Esophagus muscularis mucosa (tissue), 4 donors: ENCODE measurements around the gene CD1E. TPM values are rescaled to one million over a fixed set of nuclear protein-coding genes. Genes with fewer than 3 reads are reported as not detected.

Experiments used
- DNase-seq: peaks from one replicate; pipeline ENCODE4 v3.0.0-alpha.2; 2017; ENCODE audit errors: extremely low spot score
- H3K27ac ChIP-seq, 4 donors: fragments of 200-600 bp; sonication (generic); replicated peaks in 1 of 4; 1 replicate in 3 of 4; 2 replicates in 1 of 4; pipeline ENCODE4 v1.5.1; 2016 to 2019; ENCODE audit warnings: mild to moderate bottlenecking in 1 of 4
- H3K27me3 ChIP-seq, 4 donors: fragments of 200-600 bp; sonication (generic); one replicate each; pipeline versions ENCODE4 v1.5.1 to v1.6.0; 2016 to 2019
- H3K36me3 ChIP-seq, 4 donors: fragments of 200-600 bp; sonication (generic); one replicate each; pipeline ENCODE4 v1.5.1; 2016 to 2019
- H3K4me1 ChIP-seq, 4 donors: fragments of 200-600 bp; sonication (generic); one replicate each; pipeline ENCODE4 v1.5.1; 2016 to 2019
- H3K4me3 ChIP-seq, 4 donors: fragments of 200-600 bp; sonication (generic); 1 replicate in 2 of 4; 2 replicates in 2 of 4; pipeline ENCODE4 v1.5.1; 2016 to 2019; ENCODE audit warnings: mild to moderate bottlenecking in 4 of 4, moderate library complexity in 1 of 4
- H3K9me3 ChIP-seq, 4 donors: fragments of 200-600 bp; sonication (generic); 1 replicate in 3 of 4; 2 replicates in 1 of 4; pipeline ENCODE4 v1.5.1; 2016 to 2019
- EP300 ChIP-seq: sonication (generic); formaldehyde crosslinking; IDR thresholded peaks from one replicate; pipeline ENCODE4 v1.6.1; 2017; ENCODE audit warnings: antibody characterized with exemption
- POLR2A ChIP-seq: fragments of 450-650 bp; IDR thresholded peaks from one replicate; pipeline ENCODE4 v1.6.1; 2017; ENCODE audit warnings: antibody characterized with exemption, moderate library complexity, mild to moderate bottlenecking, low read depth
- POLR2AphosphoS5 ChIP-seq, 2 donors: sonication (generic); formaldehyde crosslinking; IDR thresholded peaks; one replicate each; pipeline ENCODE4 v1.6.1; 2017; ENCODE audit warnings: antibody characterized with exemption in 2 of 2
- WGBS: methylation state at CpG from one replicate; pipeline ENCODE4 v1.1.5; 2018; 5-methylcytosine and 5-hydroxymethylcytosine counted together
- intact Hi-C: fragments of 100-400 bp; cut with DNase I; formaldehyde crosslinking; loops from one replicate; pipeline ENCODE4 v1.15.1; 2023
- total RNA-seq, 4 donors: library from RNA; depleted of rRNA; stranded (reverse); fragments of >200 nt; gene quantifications; one replicate each; pipeline versions ENCODE4 v1.1.0 to v1.2.1, GENCODE V29; 2016
- TF ChIP-seq, protein P1 (sequence below), 3 experiments: fragments of 200-600 bp in 2 of 3; fragments of 450-650 bp in 1 of 3; sonication (generic) in 2 of 3; IDR thresholded peaks; one replicate each; pipeline ENCODE4 v1.5.1; 2017 to 2019; ENCODE audit warnings: antibody characterized with exemption in 3 of 3, mild to moderate bottlenecking in 2 of 3, moderate library complexity in 1 of 3

CD1E gene
- under 1 TPM in 2 of 4 donors, not detected in 2; 0.23 to 0.99 TPM for total RNA-seq

DNA sequence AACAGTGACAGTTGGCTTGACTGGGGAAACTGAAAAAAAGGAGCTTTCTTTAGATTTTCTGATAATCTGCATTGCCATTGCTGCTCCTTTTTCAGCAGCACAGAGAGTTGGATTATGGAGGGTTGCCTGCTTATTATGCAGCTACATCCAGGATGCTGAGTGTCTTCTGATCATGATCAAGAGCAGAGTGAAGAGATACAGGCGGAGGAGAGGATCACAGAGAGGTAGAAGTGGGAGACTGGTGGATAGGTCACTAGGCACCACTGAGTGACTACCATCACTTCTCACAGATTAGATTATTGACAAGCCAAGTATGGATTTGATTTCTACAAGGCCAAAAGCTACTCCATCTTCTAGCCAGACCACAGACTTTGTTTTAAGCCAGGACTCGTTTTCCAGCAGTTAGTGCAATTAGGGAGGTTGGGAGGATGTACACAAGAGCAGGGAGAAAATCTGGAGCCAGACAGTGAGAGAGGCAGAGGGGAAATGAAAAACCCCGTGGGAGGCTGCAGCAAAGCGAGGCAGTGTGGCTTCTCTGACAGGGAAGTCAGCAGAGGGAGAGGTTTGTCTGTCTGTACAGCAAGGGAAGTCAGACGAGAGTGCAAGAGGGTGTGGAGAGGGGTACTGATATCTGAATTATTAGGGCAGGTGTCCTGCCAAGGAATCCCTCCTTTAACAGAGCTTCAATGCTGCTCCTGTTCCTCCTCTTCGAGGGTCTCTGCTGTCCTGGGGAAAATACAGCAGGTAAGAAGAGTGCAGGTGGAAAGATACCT is at the start of gene CD1E:
Gene CD1E (plus strand): TSS at position 592 of the 773 bp plus-strand sequence. CDS start 95 bp downstream, at position 687.
- TF ChIP-seq POLR2AphosphoS5 (IDR thresholded peaks at IDR 0.05) (no peak), POLR2A (no peak), EP300 (no peak)
- TF ChIP-seq, protein P1, sequence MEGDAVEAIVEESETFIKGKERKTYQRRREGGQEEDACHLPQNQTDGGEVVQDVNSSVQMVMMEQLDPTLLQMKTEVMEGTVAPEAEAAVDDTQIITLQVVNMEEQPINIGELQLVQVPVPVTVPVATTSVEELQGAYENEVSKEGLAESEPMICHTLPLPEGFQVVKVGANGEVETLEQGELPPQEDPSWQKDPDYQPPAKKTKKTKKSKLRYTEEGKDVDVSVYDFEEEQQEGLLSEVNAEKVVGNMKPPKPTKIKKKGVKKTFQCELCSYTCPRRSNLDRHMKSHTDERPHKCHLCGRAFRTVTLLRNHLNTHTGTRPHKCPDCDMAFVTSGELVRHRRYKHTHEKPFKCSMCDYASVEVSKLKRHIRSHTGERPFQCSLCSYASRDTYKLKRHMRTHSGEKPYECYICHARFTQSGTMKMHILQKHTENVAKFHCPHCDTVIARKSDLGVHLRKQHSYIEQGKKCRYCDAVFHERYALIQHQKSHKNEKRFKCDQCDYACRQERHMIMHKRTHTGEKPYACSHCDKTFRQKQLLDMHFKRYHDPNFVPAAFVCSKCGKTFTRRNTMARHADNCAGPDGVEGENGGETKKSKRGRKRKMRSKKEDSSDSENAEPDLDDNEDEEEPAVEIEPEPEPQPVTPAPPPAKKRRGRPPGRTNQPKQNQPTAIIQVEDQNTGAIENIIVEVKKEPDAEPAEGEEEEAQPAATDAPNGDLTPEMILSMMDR (IDR thresholded peaks at IDR 0.05): no peak
- H3K27ac ChIP-seq: no peak within 1 kb of the TSS
- no peak within 1 kb of the TSS for H3K4me3 ChIP-seq
- H3K4me1 ChIP-seq: no peaks in the 10 kb centered on the region
- no peak for DNase-seq
- H3K36me3 ChIP-seq: no peaks in the 10 kb centered on the region
- no peaks in the 10 kb centered on the region for H3K9me3 ChIP-seq
- intact Hi-C loops: no loop called here
- 50% methylated on average over 6 of the region's 6 CpGs for WGBS
- no peaks in the 10 kb centered on the region for H3K27me3 ChIP-seq

DNA sequence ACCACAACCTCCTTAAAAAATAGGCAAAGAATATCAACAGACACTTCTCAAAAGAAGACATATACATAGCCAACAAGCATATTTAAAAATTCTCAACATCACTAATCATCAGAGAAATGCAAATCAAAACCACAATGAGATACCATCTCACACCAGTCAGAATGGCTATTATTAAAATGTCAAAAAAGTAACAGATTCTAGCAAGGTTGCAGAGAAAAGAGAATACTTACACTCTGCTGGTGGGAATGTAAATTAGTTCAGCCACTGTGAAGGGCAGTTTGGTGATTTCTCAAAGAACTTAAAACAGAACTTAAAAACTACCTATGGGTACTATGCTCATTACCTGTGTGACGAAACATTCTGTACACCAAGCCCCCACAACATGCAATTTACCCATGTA is 43.1 kb upstream of the CD1E start:
- H3K27ac ChIP-seq: no peak overlapping the region
- H3K9me3 ChIP-seq: peaks cover 0 to 25% (median 18%) of the 10 kb centered on the region in 4 donors
- H3K27me3 ChIP-seq: no peaks in the 10 kb centered on the region
- H3K36me3 ChIP-seq: no peaks in the 10 kb centered on the region
- DNase-seq: no peak
- WGBS: 100% methylated on average over 1 of the region's 1 CpG
- no peak for TF ChIP-seq EP300
- TF ChIP-seq, protein P1 (IDR thresholded peaks at IDR 0.05): no peak
- no peak for TF ChIP-seq POLR2A
- no peak for TF ChIP-seq POLR2AphosphoS5 (IDR thresholded peaks at IDR 0.05)
- intact Hi-C loops: no loop called here
- no peak overlapping the region for H3K4me3 ChIP-seq
- no peaks in the 10 kb centered on the region for H3K4me1 ChIP-seq

DNA sequence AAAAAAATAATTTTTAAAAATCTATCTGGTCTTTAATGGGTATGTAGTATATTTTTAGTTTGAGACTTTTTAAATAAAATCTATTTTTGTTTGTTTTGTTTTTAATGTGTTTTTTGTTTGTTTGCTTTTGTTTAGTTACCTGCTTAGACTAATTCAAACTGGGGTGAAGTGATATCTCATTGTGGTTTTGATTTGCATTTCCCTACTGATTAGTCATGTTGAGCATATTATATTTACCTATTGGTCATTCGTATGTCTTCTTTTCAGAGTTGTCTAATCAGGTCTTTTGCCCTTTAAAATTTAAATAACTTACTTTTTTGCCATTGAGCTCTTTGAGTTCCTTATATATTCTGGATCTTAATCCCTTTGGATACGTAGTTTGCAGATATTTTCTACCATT is 42.6 kb upstream of the CD1E start:
- no peaks in the 10 kb centered on the region for H3K4me1 ChIP-seq
- intact Hi-C loops: no loop called here
- no peaks in the 10 kb centered on the region for H3K27me3 ChIP-seq
- 66% methylated on average over 2 of the region's 2 CpGs for WGBS
- TF ChIP-seq POLR2A (no peak), POLR2AphosphoS5 (IDR thresholded peaks at IDR 0.05) (no peak), EP300 (no peak)
- TF ChIP-seq, protein P1 (IDR thresholded peaks at IDR 0.05): no peak
- no peak overlapping the region for H3K4me3 ChIP-seq
- H3K27ac ChIP-seq: no peak overlapping the region
- H3K36me3 ChIP-seq: no peaks in the 10 kb centered on the region
- H3K9me3 ChIP-seq: peaks cover 0 to 25% (median 18%) of the 10 kb centered on the region in 4 donors
- no peak for DNase-seq

DNA sequence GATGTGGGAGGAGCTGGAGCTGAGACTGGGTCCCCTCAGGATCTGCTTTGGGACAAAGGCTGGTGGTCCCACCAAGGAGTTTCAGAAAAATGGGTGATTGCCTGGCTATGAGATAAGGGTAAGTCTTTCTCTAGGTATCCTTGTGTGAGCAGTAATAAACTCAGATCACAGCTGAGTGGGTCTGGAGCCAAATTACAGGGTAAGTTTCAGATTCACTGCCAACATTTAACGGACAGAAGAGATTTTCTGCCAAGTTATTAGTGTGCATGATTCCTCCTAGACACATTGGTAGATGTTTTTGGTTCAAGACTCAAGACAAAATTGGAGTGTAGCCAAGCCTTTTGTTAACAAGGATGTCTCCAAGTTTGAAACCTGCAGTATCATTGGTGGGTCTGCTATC is 29.8 kb upstream of the CD1E start:
- 50% methylated on average over 1 of the region's 1 CpG for WGBS
- Histone ChIP-seq H3K36me3 (no peaks in the 10 kb centered on the region), H3K4me3 (no peak overlapping the region), H3K27me3 (no peaks in the 10 kb centered on the region), H3K9me3 (peaks cover 0 to 14% (median 3%) of the 10 kb centered on the region in 4 donors), H3K4me1 (no peaks in the 10 kb centered on the region), H3K27ac (no peak overlapping the region)
- DNase-seq: no peak
- intact Hi-C loops: no loop called here
- TF ChIP-seq POLR2A (no peak), POLR2AphosphoS5 (IDR thresholded peaks at IDR 0.05) (no peak), EP300 (no peak)
- TF ChIP-seq, protein P1 (IDR thresholded peaks at IDR 0.05): no peak
